GM20431 (cell line): Measurements from ENCODE around the gene ZFAND3.

Source experiments
- in situ Hi-C: fragments of 300-500 bp; cut with MseI, MboI; formaldehyde crosslinking; loops from one replicate; pipeline ENCODE4 v1.15.0; 2020; ENCODE audit warnings: low sequenced_read_pairs; ENCODE audit not compliant: unreplicated experiment

ZFAND3 gene

GRCh38 chr6:38168699-38169098 lies 349.2 kb downstream of the ZFAND3 start:
- in situ Hi-C loops = no loop called here

- in situ Hi-C loops = no loop called here
Observed at GRCh38 chr6:38169221-38169976, 349.9 kb downstream of the ZFAND3 start.

GRCh38 chr6:38169977-38170526 lies 350.5 kb downstream of the ZFAND3 start:
- in situ Hi-C loops = no loop called here

GRCh38 chr6:38170666-38171355 lies 351.3 kb downstream of the ZFAND3 start:
- in situ Hi-C loops = no loop called here

GRCh38 chr6:38171997-38172738 lies 352.6 kb downstream of the ZFAND3 start:
- in situ Hi-C loops = no loop called here

- in situ Hi-C loops = no loop called here
Observed at GRCh38 chr6:38172739-38173410, 353.3 kb downstream of the ZFAND3 start.

- in situ Hi-C loops = no loop called here
Observed at GRCh38 chr6:38173909-38174308, 354.4 kb downstream of the ZFAND3 start.

- in situ Hi-C loops = no loop called here
Observed at GRCh38 chr6:38174315-38174714, 354.8 kb downstream of the ZFAND3 start.

- in situ Hi-C loops = no loop called here
Observed at GRCh38 chr6:38174806-38175495, 355.4 kb downstream of the ZFAND3 start.

- in situ Hi-C loops = no loop called here
Observed at GRCh38 chr6:38175786-38176185, 356.3 kb downstream of the ZFAND3 start.

- in situ Hi-C loops = no loop called here
Observed at GRCh38 chr6:38176797-38177751, 357.5 kb downstream of the ZFAND3 start.

GRCh38 chr6:38177882-38178583 lies 358.5 kb downstream of the ZFAND3 start:
- in situ Hi-C loops = no loop called here

- in situ Hi-C loops = no loop called here
Observed at GRCh38 chr6:38178584-38178886, 359.0 kb downstream of the ZFAND3 start.

- in situ Hi-C loops = no loop called here
Observed at GRCh38 chr6:38179300-38179699, 359.8 kb downstream of the ZFAND3 start.

GRCh38 chr6:38179794-38180430 lies 360.4 kb downstream of the ZFAND3 start:
- in situ Hi-C loops = no loop called here

GRCh38 chr6:38180586-38180985 lies 361.1 kb downstream of the ZFAND3 start:
- in situ Hi-C loops = no loop called here

- in situ Hi-C loops = no loop called here
Observed at GRCh38 chr6:38182426-38182825, 362.9 kb downstream of the ZFAND3 start.
